PC-3 (cell line): ENCODE results near the gene DEFB113.

Experiments used
- EZH2 ChIP-seq: fragments of 300-600 bp; sonication (generic); IDR thresholded peaks from one replicate; pipeline ENCODE4 v1.6.1; 2017; ENCODE audit warnings: antibody characterized with exemption, mild to moderate bottlenecking, low read length; ENCODE audit not compliant: unreplicated experiment
- TF ChIP-seq, protein P1 (sequence below): fragments of 300-600 bp; sonication (generic); conservative IDR thresholded peaks from 2 replicates; pipeline ENCODE4 v1.5.1; 2017; ENCODE audit warnings: antibody characterized with exemption, low read depth, mild to moderate bottlenecking, low read length

DNA sequence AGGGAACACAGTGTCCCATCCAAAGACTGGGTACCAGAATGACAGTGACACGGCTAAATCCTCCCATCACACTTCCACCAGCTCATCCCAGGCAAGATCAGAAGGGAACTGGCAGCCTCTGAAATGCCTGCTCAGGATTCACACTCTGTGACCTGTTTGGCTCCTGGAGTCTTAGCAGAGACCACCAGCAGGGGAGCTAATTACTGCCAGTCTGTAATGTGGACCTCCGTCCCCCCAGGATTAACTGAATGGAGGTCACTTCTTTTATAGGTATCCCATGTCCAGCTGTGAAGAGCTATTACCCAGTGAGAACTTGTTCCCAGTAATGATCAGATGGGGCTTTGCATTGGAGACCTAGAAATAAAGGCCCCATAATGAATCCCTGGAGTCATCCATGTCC lies 50.6 kb downstream of the DEFB113 start:
- TF ChIP-seq, protein P1, sequence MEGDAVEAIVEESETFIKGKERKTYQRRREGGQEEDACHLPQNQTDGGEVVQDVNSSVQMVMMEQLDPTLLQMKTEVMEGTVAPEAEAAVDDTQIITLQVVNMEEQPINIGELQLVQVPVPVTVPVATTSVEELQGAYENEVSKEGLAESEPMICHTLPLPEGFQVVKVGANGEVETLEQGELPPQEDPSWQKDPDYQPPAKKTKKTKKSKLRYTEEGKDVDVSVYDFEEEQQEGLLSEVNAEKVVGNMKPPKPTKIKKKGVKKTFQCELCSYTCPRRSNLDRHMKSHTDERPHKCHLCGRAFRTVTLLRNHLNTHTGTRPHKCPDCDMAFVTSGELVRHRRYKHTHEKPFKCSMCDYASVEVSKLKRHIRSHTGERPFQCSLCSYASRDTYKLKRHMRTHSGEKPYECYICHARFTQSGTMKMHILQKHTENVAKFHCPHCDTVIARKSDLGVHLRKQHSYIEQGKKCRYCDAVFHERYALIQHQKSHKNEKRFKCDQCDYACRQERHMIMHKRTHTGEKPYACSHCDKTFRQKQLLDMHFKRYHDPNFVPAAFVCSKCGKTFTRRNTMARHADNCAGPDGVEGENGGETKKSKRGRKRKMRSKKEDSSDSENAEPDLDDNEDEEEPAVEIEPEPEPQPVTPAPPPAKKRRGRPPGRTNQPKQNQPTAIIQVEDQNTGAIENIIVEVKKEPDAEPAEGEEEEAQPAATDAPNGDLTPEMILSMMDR, result no peak
- TF ChIP-seq EZH2, result no peak
